ENCODE data around the gene OTUB2.

The OTUB2 gene

GRCh38 chr14:94026173-94026888, at the start of gene OTUB2:
TSS of gene OTUB2 (plus strand) at chr14:94026340. CDS start at chr14:94026538, 198 bp downstream.
- DNase-seq: peak; percentile 98

DNA sequence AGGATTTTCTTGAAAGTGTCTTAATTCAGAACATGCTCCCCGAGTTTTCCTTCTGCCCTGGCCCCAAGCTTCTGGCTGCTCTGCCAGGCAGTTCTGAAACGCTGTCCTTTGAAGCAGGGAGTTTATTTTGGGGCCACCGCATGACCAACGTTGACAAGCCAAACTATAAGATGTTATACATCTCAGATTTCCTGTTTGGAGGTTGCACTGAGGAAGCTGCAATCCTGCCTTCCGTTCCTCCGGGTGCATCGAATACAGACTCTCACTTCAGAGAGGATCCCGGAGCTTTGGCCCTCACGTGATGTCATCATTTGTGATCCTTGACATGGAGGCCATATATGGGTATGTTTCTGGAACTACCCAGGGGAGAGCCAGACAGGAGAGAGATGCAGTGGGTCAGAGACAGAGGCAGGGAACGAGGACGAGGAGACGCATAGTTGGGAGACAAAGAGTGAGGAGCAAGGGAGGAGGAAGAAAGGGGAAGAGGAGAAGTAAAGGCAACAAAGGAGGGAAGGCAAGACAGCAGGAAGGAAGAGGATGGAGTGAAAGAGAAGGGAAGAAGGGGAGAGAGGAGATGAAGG, 49.6 kb upstream of the OTUB2 start, which contains the start of gene ASB2:
Gene ASB2, minus strand, starts transcription at position 94 of the 581 bp plus-strand sequence. CDS start 12,031 bp downstream, outside the sequence.
- DNase-seq: no peak

DNA sequence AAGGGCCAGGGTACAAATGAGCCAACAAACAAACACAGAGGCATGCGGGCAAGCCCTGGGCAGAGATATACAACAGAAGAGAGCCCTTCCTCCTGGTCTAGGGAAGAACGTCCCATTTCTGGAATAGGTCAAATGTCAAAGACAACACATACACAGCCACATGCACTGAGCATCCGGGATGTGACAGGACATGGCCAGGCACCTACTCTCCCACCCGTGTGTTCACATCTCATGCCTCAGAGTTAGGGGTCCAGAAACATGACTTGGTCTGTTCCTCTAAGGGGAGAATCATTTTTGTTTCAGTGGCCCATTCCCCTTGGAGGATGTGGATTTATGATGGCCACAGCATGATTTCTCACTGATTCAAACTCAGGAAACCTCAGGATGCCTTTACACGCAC, 49.0 kb upstream of the OTUB2 start:
- no peak for DNase-seq

GRCh38 chr14:93977790-93978581, 48.2 kb upstream of the OTUB2 start:
- no peak for DNase-seq

- no peak for DNase-seq
Observed at GRCh38 chr14:93978735-93979134, 47.4 kb upstream of the OTUB2 start.

DNA sequence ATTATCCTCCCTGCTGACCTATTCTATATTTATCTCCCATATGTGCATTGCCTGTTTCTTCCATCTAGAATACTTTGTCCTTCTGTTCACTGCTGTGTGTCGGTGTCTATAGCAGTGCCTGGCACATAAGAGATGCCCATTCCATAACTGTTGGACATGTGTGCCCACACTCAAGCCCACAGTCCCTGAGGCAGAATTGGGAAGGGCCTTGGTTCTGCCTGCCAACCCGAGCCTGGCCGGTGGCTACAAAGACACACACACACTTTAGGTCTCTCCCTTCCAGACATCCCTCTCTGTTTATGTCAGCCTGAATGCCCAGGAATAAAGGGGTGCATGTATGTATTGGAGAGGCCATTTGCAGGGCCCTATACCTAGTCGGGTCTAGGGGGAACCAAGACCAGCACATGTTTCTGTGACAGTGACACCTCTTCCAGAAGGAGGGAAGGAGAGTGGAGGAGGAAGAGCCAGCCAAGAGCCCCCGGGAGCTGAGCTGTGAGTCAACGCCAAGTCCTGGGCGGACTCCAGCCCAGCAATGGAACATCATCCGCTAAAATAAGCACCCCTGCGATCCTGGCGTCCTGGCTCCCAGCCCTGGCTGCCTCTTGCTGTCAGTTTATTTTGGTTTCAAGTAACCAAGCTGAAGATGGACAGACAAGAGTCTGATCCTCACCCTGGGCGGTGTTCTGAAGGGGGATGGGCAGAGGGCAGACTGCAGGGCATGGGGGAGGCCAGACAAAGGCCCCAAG, 45.5 kb upstream of the OTUB2 start:
- DNase-seq: no peak

DNA sequence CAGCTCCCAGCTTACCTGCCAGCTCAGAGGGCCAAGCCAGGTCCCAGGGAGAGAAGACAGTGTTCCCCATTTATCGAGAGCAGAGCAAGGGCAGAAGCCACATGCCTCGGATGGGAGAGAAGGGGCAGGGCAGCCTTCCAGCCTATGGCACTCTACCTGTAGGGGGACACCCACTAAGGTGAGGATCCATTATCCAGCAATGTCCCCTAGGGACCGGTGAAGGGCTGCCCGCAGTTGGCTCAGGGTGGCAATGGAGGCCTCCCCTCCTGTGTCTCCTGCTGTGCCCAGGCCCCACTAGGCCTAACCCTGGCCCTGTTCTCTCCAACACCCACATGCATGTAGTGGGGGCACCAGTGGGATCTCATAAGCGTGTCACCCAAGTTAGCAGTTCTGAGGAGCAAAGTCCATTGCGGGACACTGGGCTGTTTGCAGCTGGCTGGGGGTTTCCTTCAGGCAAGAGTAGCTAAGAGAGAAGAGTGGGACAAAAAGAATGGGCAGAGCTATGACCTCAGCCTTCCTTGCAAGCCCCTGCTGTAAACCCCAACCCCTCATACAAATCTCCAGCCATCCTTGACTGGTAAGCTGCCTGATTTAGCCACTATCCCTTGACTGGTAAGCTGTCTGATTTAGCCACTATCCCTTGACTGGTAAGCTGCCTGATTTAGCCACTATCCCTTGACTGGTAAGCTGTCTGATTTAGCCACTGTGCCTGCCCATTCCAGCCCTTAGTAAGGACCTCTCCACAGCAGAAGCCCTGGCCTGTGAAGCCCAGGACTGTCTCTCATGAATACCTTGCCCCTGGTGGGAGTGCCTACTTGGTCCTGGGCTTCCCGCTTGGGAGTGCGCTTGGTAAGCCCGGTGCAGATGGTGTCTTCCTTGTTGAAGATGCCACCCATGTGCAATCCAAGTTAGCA, 44.6 kb upstream of the OTUB2 start:
- no peak for DNase-seq

DNA sequence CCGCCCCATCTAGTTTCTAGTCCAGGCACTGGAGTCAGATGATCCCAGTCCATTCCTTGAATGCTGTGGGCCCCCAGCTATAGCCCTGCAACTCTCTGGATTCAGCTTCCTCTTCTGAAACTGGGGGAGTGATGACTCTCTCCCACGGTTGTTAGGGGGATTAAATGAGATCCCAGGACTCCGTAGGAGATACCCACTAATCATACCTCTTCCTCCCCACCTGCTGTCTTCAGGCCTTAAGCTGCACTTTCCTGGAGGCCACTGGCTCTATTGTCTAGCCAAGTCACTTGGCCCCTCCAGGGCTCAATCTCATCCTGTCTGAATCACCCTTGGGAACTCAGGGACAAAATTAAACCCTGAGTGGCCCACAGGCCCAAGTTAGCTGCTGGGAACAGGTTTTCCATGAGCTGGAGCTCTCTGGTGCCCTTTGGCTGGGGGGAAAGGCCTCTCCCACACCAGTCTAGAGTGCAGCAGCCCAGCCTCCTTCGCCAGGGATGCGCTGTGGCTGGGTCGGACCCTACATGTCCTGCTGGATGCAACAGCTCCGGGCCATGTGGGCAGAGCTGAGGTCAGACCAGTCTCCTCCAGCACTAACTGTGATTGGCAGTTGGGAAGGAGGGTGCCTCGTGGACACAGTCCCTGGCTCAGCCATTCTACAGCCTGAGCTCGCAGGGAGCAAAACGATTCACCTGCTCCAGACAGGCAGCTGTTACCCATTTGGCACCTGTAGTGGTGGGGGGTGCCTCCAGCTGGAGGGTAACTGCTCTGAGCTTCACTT, 43.7 kb upstream of the OTUB2 start:
- DNase-seq: no peak

GRCh38 chr14:93984070-93984469, 42.1 kb upstream of the OTUB2 start:
- DNase-seq: no peak

- no peak for DNase-seq
Observed at GRCh38 chr14:93984987-93985410, 41.1 kb upstream of the OTUB2 start.

GRCh38 chr14:93986955-93987354, 39.2 kb upstream of the OTUB2 start:
- no peak for DNase-seq

- no peak for DNase-seq
Observed at GRCh38 chr14:93987376-93987775, 38.8 kb upstream of the OTUB2 start.

- no peak for DNase-seq
Observed at GRCh38 chr14:93987815-93988476, 38.2 kb upstream of the OTUB2 start.

GRCh38 chr14:93989939-93990338, 36.2 kb upstream of the OTUB2 start:
- no peak for DNase-seq

- DNase-seq: no peak
Observed at GRCh38 chr14:93991212-93991611, 34.9 kb upstream of the OTUB2 start.

DNA sequence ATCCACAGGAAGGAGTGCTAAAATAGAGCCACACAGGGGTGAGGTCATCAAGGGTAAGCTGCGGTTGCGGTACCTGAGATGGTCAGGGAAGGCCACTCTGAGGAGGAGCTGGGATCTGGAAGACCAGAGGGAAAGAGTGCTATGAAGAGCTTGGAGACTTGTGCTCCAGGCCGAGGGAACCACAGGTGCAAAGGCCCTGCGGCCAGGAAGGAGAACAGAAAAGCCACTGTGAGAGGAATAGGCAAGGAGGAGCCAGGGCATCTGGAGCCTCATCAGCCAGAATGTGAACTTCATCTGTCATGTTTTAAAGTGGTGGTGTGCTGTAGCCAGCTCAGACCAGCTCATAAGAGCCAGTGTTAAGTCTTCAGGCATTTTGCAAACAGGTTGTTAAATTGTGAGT, 34.5 kb upstream of the OTUB2 start:
- DNase-seq: no peak

DNA sequence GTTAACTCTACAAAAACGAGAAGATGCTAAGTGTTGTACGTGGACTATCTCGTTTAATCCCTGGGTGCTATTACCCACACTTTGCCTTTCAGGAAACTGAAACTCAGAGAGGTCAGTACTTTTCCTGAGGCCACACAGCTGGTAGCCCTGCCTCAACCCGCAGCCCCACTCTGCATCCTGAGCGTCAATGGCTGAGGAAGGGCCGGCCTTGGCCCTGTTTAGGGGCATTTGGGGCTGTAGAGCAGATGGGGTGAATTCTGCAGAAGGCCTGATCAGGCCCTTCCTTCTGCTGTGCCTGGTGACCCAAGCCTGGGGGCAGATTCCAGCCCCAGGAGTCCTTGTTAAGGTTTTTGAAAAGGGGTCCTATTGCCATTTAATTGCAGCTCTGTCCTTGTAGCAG, 32.8 kb upstream of the OTUB2 start:
- DNase-seq: no peak

GRCh38 chr14:93994919-93995682, 31.0 kb upstream of the OTUB2 start:
- no peak for DNase-seq

- no peak for DNase-seq
Observed at GRCh38 chr14:93996130-93996695, 29.9 kb upstream of the OTUB2 start.

Measured in retina (tissue), 1 donor.